ENCODE measurements around the gene SORCS3.

The SORCS3 gene

GRCh38 chr10:104784452-104784851 is 143.4 kb downstream of the SORCS3 start:
- DNase-seq (ENCODE audit: low spot score), result no peak
- no peak for TF ChIP-seq CTCF (IDR thresholded peaks at IDR 0.05; ENCODE audit: extremely low read depth, insufficient read depth, missing control alignments)
- in situ Hi-C loops (cut with MboI; ENCODE audit: low pct_unique_long_range_greater_than_20kb, low sequenced_read_pairs, unreplicated experiment), result no loop called here

- no peak for TF ChIP-seq CTCF (IDR thresholded peaks at IDR 0.05; ENCODE audit: extremely low read depth, insufficient read depth, missing control alignments)
- in situ Hi-C loops (cut with MboI; ENCODE audit: low pct_unique_long_range_greater_than_20kb, low sequenced_read_pairs, unreplicated experiment), result no loop called here
Measured at GRCh38 chr10:104791471-104791870, 150.4 kb downstream of the SORCS3 start.

DNA sequence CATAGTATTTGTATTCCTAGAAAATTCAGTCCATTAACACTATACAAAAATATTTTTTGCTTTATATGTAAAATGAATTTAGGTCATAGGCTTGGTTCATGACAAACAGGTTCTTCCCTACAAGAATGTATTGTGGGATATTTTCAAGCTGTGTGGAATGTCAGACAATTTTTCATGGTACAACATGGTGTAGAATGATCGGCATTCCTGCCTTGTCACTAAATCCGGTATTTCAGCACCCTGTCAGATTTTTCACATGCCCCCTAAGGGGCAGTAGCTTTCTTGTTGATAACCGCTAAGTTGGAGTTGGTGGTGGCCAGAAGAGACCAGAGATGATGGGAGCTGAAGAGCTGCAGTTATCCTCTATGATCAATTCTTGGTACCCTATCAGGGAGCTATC is 154.3 kb downstream of the SORCS3 start:
- no peak for TF ChIP-seq CTCF (IDR thresholded peaks at IDR 0.05; ENCODE audit: extremely low read depth, insufficient read depth, missing control alignments)
- no peak for DNase-seq (ENCODE audit: low spot score)
- in situ Hi-C loops (cut with MboI; ENCODE audit: low pct_unique_long_range_greater_than_20kb, low sequenced_read_pairs, unreplicated experiment), result no loop called here

More at GRCh38 chr10:104791471-104791870, 150.4 kb downstream of the SORCS3 start:
- no peak for DNase-seq (ENCODE audit: low spot score)

DNA sequence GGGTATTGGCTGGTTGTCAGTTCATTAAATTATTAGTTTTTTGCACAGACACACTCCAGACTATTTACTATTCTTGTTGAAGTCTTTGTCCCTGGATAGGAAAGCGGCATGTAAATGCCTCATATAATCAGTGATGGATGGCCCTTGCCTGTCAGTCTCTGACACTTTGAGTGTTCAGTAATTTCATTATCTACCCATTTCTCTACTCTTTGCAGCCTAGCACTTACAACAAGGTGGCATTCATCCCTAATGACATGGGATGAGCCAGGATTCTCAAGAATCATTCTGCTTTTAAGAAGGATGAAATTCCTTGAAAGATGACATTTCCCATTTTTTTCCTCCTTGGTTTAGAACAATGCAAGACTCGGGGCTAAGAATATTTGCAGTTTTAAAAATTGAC is 155.7 kb downstream of the SORCS3 start:
- in situ Hi-C loops (cut with MboI; ENCODE audit: low pct_unique_long_range_greater_than_20kb, low sequenced_read_pairs, unreplicated experiment), result no loop called here
- DNase-seq (ENCODE audit: low spot score), result no peak
- TF ChIP-seq CTCF (IDR thresholded peaks at IDR 0.05; ENCODE audit: extremely low read depth, insufficient read depth, missing control alignments), result no peak

- in situ Hi-C loops (cut with MboI; ENCODE audit: low pct_unique_long_range_greater_than_20kb, low sequenced_read_pairs, unreplicated experiment), result no loop called here
- DNase-seq (ENCODE audit: low spot score), result no peak
- no peak for TF ChIP-seq CTCF (IDR thresholded peaks at IDR 0.05; ENCODE audit: extremely low read depth, insufficient read depth, missing control alignments)
Measured at GRCh38 chr10:104802941-104803340, 161.9 kb downstream of the SORCS3 start.

DNA sequence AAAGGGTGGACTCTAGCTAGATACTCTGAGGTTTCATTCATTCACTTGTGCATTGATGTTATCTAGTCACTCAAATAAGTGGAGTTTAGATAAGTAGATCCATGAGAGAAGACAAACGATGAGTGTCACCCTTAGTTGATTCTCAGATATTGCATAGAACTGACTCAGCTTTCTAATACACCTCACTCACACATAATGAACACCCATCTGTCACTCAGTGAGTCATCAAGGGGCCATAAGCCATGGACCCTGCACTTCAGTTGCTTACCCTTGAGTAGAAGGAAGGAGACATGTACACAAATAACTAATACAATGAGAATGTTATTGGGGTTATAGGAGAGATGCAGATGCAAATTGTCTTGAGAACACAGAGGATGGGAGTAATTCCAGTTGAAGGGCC is 163.8 kb downstream of the SORCS3 start:
- no peak for TF ChIP-seq CTCF (IDR thresholded peaks at IDR 0.05; ENCODE audit: extremely low read depth, insufficient read depth, missing control alignments)
- in situ Hi-C loops (cut with MboI; ENCODE audit: low pct_unique_long_range_greater_than_20kb, low sequenced_read_pairs, unreplicated experiment), result no loop called here
- DNase-seq (ENCODE audit: low spot score), result no peak

DNA sequence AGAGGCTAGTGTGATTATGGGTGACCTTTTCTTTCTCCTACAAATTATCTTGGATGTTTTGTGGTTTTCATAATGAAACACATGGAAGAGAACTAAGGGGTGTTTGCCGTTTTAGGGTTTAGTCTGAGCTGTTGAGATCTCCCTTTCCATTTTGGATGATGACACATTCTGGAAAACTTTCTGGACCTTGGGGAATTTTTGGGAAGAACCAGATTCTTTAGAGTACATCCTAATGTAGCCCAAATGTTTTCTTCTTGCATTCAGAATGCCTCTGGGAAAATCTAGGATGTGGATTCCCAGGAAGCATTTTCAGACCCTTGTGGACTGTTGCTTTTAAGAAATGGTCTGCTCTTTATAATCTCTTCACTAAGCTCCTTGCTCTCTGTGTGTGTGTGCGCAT is 165.7 kb downstream of the SORCS3 start:
- TF ChIP-seq CTCF (IDR thresholded peaks at IDR 0.05; ENCODE audit: extremely low read depth, insufficient read depth, missing control alignments), result no peak
- in situ Hi-C loops (cut with MboI; ENCODE audit: low pct_unique_long_range_greater_than_20kb, low sequenced_read_pairs, unreplicated experiment), result no loop called here
- no peak for DNase-seq (ENCODE audit: low spot score)
